GM21447 (cell line): ENCODE measurements around the gene CEP20.

Source experiments
- ATAC-seq: cut with Tn5 transposase; IDR thresholded peaks from one replicate; pipeline ENCODE4 v1.9.1; 2021; ENCODE audit not compliant: unreplicated experiment

The CEP20 gene

DNA sequence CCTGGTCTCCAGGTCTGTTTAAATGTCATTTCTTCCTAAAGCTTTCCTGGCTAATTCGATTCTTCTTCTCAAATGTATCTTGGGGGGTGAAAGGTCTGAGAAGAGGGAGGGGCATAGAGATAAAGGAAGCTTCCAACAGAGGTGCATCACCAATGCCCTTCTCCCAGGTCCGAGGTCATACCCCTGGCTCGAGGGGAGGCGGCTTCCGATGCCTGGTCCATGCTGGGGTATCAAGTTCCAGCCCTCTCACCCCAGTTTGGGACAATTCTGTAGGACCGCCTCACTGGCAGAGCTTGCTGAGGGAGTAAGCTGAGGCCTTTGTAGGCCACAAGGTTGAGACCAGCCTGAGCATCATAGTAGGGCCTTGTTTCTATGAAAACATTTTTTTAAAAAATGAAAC is 10.3 kb upstream of the CEP20 start:
- no peak for ATAC-seq

DNA sequence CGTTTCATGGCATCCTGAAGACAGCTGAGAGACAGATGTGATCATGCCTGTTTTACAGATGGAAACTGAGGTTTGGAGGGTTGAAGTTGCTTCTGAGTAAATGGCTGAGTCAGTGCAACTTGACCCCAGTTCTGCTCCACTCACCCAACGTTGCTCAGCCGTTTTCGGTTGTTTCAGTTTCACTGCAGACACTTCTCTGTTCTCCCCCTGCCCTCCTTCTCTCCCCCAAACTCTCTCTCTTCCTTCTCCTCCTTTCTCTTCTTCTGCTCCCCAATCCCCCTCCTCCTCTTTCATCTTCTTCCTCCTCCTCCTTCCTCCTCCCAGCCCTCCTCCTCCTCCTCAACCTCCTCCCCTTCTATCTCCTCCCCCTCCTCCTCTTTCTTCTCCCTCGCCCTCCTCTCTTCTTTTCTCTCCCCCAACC is 9.4 kb upstream of the CEP20 start:
- peak; percentile 73 for ATAC-seq

DNA sequence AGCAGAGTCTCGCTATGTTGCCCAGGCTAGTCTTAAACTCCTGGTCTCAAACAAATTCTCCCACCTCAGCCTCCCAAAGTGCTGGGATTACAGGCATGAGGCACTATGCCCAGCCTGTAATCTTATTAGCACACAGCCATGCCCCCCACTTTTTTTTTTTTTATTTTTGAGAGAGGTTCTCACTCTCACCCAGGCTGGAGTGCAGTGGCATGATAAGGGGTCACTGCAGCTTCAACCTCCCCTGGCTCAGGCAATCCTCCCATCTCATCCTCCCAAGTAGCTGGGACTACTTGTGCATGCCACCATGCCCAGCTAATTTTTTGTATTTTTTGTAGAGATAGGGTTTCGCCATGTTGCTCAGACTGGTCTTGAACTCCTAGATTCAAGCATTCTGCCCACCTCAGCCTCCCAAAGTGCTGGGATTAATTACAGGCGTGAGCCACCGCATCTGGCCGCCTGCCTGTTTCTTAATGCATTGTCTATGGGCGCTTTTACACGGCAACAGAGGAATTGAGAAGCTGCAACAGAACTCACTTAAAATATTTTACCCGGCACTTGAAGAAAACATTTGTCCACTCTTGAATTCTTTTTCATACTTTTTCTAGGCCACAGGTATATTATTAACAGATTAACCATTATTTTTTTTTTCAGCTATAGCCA is 8.8 kb upstream of the CEP20 start:
- no peak for ATAC-seq

DNA sequence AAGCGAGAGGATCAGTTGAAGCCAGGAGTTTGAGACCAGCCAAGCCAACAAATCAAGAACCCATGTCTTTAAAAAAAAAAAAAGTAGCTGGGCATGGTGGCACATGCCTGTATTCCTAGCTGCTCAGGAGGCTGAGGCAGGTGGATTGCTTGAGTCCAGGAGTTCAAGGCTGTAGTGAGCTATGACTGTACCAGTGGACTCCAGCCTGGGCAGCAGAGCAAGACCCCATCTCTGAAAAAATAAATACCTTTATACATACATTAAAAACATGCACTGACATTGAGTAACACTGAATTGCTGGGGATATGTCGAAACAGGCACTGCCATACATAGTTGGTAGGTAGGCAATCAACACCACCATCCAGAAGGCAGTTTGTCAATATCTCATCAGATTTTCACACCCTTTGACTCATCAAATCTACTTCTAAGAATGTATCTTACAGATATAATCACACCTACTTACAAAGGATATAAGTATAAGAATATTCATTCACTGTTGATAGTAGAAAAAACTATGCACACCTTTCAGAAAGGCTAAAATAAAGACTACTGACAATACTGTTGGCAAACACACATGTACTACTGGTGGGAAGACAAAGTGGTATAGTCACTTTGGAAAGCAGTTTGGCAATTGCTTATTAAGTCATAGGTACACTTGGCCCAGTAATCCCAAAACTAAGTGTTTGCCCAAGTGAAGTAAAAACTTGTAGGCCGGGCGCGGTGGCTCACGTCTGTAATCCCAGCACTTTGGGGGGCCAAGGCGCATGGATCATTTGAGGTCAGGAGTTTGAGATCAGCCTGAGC is 6.4 kb upstream of the CEP20 start:
- ATAC-seq: no peak

DNA sequence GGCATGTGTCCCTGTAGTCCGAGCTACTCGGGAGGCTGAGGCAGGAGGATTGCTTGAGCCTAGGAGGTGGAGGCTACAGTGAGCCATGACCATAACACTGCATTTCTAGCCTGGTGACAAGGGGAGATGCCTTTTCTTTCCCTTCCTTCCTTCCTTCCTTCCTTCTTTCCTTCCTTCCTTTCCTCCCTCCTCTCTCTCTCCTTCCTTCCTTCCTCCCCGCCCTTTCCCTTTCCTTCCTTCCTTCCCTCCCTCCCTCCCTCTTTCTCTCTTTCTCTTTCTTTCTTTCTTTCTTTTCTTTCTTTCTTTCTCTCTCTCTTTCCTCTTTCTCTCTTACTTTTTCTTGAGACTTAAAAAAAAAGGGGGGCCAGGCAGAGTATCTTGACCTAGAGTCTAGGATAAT is 3.1 kb upstream of the CEP20 start:
- no peak for ATAC-seq

DNA sequence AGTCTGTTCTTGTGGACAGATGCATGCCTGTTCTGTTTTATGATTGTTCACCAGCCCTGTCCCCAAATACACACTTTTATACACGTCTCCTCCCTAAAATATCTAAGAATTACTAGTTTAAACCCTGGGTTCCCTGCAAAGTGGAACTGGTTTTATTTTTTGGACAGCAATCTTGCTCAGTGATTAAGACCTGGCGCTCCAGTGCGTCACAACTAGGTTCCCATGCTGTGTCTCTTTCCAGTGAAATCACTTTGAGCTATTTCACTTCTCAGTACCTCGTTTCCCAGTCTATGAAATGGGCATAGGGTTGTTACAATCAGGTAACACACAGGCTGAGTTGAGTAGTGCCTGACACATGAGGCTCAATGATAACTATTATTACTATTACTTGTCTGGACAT is 1.1 kb downstream of the CEP20 start:
- ATAC-seq: no peak

DNA sequence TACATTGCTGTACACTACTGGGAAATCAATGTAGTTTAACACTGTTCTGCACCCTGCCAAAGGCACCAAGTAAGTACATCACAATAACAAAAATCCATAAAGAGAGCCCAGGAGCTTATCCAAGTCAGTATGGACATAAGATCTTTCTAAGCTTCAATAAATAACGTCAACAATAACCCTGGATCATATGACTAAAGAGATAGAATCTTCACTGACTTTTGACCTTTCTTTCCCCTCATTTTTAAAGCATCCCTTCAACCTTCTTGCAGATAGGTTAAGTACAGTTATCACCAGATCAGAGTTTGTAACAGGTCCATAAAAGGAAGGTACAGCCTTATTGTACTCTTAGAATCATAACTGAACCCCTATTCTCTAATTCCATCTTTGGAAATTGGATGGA is 2.3 kb downstream of the CEP20 start:
- ATAC-seq: no peak

DNA sequence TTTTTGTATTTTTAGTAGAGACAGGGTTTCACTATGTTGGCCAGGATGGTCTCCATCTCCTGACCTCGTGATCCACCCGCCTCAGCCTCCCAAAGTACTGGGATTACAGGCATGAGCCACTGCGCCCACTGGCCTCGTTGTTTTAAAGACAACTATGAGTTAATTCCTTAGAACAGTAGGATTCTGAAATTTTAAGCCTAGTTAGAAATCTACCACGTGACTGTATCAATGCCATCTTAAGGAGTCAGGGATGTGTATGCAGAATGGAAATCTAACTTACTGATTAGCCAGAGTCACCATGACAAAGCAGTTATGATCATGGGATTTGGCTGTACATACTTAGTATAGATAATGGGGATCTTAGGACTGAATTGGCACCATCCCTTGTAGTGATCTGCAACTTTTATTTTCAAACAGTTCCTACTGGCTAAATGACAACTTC is 2.8 kb downstream of the CEP20 start:
- ATAC-seq: no peak

DNA sequence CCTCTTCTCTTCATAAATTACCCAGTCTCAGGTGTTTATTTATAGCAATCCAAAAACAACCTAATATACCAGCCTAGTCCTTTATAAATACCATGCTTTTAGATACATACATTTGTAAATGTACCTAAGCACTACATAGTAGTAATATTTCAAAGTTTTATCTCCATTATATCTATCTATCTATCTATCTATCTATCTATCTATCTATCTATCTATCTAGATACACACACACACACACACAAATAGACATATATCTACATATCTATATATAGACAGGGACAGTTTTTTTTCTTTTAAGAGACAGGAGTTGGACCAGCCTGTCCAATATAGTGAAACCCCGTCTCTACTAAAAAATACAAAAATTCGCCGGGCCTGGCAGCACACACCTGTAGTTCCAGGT is 5.8 kb downstream of the CEP20 start:
- no peak for ATAC-seq

DNA sequence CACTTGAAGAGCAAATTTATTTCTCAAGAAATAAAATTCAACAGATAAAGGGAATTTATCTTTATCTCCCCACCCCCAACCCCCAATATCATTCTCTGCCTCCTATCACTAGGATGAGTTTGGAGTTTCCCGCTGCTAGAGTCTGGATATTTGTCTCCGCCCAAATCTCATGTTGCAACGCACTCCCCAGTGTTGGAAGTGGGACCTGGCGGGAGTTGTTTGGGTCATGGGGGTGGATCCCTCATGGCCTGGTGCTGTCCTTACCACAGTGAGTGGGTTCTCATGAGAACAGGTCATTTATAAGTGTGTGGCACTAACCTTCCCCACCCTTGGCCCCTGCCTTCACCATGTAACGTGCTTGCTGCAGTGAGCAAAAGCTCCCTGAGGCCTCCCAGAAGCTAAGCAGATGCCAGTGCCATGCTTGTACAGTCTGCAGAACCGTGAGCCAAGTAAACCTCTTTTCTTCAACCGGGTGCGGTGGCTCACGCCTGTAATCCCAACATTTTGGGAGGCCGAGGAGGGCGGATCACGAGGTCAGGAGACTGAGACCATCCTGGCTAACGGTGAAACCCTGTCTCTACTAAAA is 6.5 kb downstream of the CEP20 start:
- no peak for ATAC-seq

DNA sequence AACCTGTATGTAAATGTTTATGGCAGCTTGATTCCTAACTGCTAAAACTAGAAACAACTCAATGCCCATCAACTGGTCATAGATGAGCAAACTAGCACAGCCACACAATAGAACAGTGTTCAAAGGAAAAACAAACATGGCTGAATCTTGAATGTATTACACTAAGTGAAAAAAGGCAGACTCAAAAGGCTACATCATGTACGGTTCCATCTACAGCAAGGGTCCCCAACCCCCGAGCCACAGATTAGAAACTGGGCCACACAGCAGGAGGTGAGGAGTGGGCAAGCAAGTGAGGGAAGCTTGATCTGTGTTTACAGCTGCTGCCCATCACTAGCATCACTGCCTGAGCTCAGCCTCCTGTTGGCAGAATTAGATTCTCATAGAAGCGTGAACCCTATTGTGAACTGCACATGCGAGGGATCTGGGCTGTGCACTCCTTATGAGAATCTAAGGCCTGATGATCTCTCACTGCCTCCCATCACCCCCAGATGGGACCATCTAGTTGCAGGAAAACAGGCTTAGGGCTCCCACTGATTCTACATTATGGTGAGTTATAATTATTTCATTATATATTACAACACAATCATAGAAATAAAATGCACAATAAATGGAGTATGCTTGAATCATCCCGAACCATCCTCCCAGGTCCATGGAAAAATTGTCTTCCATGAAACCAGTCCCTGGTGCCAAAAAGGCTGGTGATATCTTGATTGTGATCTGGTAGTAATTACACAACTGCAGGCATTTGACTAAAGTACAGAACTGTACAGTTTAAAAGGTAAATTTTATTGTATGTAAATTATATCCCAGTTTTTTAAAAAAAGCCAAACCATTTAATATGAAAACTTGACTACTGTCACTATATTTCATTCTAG is 7.7 kb downstream of the CEP20 start:
- ATAC-seq: no peak

DNA sequence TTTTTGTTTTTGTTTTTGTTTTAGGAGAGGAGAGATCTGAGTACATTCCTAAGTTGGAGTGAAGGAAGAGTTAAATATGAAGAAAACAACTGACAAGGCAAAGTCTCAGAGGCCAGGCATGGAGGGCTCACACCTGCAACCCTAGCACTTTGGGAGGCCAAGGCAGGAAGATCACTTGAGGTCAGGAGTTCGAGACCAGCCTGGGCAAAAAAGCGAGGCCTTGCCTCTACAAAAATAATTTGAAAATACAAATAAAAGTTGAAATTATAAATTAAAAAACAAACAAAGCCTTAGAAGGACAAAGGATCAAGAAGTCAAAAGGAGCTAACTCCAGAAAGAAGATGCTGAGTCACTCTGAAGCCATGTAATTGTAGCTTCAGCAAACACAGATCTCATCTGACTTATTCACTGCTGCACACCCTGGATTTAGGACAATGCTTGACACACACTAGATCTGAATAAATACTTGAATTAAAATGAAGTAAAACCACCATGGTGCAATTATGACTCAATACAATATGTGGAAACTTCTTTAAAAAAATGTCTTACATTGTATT is 9.1 kb downstream of the CEP20 start:
- ATAC-seq: no peak

DNA sequence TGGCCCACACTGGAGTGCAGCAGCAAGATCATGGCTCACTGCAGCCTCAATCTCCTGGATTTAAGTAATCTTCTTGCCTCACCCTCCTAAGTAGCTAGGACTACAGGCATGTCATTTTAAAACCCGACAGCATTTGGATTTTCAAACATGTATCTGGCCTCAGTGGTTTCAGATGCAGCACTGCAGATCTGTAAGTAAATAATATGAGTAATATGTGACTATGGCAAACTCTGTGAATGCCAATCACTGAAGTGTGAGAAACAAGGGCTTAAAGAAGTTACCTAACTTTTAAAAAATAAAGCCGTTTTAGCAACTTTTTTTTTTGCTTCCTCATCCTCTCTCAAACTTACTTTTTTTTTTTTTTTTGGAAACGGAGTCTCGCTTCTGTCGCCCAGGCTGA is 11.9 kb downstream of the CEP20 start:
- no peak for ATAC-seq

DNA sequence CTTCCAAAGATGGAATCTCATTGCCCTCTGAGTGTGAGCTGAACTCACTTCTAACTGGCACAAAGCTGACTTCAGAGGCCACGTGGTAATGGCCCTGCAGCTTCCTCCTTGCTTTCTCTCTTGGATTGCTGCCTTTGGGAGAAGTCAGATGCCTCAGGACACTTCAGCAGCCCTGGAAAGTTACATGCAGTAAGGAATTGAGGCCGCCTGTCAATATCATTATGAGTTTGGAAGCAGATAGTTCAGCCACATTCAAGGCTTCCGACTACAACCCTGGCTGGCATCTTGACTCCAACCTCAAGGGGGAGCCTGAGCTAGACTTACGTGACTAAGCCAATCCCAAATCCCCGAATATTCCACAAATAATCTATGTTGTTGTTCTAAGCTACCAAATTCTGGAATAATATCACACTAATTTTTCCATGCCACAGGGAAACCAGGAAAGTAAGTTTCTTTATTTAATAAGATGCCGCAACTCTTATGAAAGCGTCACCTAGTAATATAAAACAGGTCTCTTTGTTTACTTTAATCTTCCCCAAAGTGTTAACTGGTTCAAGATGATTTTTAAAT is 13.6 kb downstream of the CEP20 start:
- ATAC-seq: no peak

DNA sequence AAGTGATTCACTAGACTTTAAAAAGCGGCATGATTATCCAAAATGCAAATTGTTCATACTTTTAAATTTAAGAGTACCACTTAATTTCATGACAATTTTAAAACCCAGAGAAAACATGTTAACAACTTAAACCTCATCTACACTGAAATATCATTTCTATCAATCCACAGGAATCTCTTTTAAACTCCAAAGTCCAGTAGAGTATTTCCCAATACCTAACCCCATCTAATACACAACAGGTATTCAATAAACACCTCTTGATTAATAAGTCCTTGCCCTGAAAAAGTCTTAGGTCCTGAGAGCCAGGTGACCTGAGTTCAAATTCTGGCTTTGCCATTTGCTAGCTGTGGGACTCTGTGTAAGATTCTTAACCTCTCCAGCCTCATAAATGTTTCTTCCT is 14.7 kb downstream of the CEP20 start:
- no peak for ATAC-seq

DNA sequence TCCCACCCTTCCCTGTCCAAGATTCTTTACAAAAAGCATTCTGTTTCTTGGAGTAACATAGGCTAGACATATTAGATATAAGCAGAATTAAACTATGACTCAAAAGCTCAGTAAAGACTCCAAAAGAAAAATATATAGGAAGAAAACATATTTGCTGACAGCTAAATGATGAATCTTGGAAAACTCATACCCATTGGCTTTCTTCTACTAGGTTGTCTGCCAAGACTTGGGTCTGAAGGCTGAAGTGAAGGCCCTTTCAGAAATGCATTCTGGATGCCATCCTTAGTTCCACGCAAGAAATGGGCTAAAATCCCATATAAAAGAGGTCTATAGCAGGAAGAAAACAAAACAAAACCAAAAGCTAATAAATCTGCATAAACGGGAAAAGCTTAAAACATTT is 15.1 kb downstream of the CEP20 start:
- no peak for ATAC-seq

DNA sequence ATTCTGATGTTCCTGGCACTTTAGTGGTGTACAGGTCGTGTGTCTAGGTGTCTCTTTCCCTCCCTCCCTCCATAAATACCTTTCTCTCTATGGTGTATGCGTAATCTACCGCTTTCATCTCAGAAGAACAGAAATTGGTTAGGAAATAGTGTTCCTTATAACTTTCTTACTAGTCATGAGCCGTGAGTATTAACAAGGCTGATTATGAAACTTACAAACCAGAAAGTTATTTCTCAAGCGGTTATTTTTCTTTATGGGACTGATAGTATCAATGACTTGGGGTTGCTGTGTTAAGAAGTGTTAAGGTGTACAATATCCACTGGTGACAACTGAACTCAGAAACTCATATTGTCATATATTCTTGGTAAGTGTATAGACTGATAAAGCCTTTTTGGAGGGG is 18.4 kb downstream of the CEP20 start:
- no peak for ATAC-seq

DNA sequence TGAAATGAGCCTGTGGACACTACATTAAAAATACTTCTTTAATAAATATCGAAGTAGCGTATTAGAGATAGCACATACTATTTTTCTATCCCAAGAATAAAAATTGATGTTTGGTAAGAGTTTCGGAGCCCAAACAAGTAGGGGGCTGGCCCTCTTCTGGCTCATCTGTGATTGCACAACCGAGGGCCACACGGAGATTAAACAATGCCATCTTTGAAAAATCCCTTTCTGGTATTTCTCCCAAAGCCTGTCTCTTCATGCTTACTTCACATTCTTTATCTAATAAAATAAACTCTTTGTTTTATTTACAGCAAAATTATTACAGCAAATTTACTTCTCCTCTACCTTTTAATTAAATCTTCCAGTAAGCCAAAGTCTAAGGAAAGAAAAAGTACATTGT is 22.0 kb downstream of the CEP20 start:
- ATAC-seq: no peak

DNA sequence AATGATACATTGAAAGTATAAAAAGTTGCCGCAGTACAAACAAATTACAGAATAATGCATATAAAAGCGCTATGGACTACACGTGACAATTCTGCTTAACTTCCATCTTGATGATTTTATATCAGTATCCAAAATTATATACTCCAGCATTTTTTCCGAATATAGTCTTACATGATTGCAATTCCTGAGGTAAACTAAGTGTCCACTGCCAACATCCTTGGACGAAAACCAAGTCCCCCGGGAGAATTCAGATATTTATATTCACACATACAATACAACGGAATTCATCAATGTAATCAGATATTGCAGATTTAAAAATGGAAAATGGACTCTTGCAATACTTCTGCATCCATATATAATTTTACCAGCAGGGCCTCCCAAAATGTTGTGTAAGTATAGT is 22.7 kb downstream of the CEP20 start:
- no peak for ATAC-seq

DNA sequence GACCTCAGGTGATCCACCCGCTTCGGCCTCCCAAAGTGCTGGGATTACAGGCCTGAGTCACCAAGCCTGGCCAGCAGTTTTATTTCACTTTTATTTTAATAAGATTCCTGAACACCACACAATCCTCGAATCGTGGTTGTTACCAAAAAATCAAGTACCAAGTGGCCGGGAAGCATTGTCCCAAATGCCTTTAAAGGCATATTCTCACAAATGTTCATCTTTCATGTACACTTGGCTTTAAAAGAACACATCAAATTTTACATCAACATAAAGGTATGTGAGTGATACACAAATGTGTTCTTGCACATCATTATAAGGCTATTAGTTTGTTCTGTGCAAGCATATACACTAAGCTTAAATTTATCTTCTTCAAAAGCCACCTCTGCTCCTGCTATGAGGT is 23.5 kb downstream of the CEP20 start:
- ATAC-seq: no peak

DNA sequence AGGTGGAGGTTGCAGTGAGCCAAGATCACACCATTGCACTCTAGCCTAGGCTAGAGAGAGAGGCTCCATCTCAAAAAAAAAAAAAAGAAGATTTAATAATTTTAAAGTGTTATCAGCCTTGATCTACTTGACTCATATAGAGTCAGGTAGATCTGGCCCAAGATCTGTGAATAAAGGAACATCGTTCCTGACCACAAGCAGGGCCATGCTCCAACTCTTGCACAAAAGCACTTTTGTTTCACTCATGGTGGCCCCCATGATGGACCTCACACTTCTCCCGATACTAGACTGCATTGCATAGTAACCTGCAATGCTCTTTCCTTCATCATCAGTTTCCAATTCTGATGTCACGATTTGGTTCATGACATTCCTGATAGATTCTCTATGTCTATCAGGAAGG is 26.4 kb downstream of the CEP20 start:
- no peak for ATAC-seq
